ENCODE results near the gene TSC22D4.

- no peak for TF ChIP-seq CTCF (conservative IDR thresholded peaks at IDR 0.05; ENCODE audit: low read depth in 2 of 2)
- peak; percentile 75 for TF ChIP-seq POLR2AphosphoS5 (IDR thresholded peaks at IDR 0.05; ENCODE audit: low read depth)
- no peak for TF ChIP-seq EZH2 (IDR thresholded peaks at IDR 0.05; ENCODE audit: low read depth, unreplicated experiment)
- TF ChIP-seq CREB1 (CRISPR knock-in tag; IDR thresholded peaks at IDR 0.05; ENCODE audit: low read depth), result no peak
- no peak for TF ChIP-seq NANOG (IDR thresholded peaks at IDR 0.05; ENCODE audit: borderline replicate concordance)
- no peak for TF ChIP-seq EZH2phosphoT487 (IDR thresholded peaks at IDR 0.05; ENCODE audit: unreplicated experiment)
- no peak for TF ChIP-seq REST (IDR thresholded peaks at IDR 0.05; ENCODE audit: unreplicated experiment)
- TF ChIP-seq STAT1 (IDR thresholded peaks at IDR 0.05; ENCODE audit: unreplicated experiment), result no peak
- no peak for TF ChIP-seq ZNF331 (CRISPR knock-in tag; IDR thresholded peaks at IDR 0.05; ENCODE audit: low read depth)
- no peak for TF ChIP-seq JUNB (IDR thresholded peaks at IDR 0.05; ENCODE audit: unreplicated experiment)
- no peak for TF ChIP-seq ZNF462 (CRISPR knock-in tag; IDR thresholded peaks at IDR 0.05)
- no peak for TF ChIP-seq ZNF114 (CRISPR knock-in tag; IDR thresholded peaks at IDR 0.05)
- TF ChIP-seq ETS1 (IDR thresholded peaks at IDR 0.05), result no peak
These were observed 43.4 kb downstream of the TSC22D4 start for GRCh38 chr7:100435401-100436304.
